ENCODE results near the gene WDR45B. TPM values are rescaled to one million over a fixed set of nuclear protein-coding genes. Genes with fewer than 3 reads are reported as not detected.
"Not testable (repeated sequence)": the region's sequence is repeated elsewhere in the genome, so short reads cannot be mapped to it uniquely, and the experiment has no call there.

The WDR45B gene
- total and polyA plus RNA-seq, 8 donors, result 28.3 to 63.2 (median 46.9) TPM

DNA sequence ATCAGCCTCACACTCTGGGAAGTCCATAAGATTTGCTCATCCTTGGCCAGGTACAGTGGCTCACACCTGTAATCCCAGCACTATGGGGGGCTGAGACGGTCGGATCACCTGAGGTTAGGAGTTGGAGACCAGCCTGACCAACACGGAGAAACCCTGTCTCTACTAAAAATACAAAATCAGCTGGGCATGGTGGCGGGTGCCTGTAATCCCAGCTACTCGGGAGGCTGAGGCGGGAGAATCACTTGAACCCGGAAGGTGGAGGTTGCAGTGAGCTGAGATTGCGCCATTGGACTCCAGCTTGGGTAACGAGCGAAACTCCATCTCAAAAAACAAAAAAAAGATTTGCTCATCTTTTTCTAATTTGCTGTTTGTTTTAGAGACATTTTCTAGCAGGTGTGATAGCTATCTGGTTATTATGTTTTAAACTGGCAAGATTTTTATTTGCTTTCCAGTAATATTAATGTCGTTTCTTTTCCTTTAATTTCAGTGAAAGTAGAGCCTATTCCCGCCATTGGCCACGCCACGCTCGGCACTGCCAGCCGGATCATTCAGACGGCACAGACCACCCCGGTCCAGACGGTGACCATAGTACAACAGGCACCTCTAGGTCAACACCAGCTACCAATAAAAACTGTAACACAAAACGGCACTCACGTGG, 61.5 kb downstream of the WDR45B start:
- TF ChIP-seq, protein P1, sequence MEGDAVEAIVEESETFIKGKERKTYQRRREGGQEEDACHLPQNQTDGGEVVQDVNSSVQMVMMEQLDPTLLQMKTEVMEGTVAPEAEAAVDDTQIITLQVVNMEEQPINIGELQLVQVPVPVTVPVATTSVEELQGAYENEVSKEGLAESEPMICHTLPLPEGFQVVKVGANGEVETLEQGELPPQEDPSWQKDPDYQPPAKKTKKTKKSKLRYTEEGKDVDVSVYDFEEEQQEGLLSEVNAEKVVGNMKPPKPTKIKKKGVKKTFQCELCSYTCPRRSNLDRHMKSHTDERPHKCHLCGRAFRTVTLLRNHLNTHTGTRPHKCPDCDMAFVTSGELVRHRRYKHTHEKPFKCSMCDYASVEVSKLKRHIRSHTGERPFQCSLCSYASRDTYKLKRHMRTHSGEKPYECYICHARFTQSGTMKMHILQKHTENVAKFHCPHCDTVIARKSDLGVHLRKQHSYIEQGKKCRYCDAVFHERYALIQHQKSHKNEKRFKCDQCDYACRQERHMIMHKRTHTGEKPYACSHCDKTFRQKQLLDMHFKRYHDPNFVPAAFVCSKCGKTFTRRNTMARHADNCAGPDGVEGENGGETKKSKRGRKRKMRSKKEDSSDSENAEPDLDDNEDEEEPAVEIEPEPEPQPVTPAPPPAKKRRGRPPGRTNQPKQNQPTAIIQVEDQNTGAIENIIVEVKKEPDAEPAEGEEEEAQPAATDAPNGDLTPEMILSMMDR (IDR thresholded peaks at IDR 0.05), result no peak
- WGBS, 2 donors, result 81 to 87% methylated on average over 21 of the region's 21 CpGs

DNA sequence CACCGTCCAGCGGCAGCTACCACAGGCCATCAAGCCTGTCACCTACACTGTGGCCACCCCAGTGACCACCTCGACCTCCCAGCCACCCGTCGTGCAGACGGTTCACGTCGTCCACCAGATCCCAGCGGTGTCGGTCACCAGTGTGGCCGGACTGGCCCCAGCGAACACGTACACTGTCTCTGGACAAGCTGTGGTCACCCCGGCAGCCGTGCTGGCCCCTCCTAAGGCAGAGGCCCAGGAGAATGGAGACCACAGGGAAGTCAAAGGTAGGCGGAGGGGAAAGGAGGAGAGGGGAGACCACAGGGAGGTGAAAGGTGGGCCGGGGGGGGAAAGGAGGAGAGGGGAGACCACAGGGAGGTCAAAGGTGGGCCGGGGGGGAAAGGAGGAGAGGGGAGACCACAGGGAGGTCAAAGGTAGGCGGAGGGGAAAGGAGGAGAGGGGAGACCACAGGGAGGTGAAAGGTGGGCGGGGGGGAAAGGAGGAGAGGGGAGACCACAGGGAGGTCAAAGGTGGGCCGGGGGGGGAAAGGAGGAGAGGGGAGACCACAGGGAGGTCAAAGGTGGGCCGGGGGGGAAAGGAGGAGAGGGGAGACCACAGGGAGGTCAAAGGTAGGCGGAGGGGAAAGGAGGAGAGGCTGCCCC, 62.2 kb downstream of the WDR45B start:
- H3K9me3 ChIP-seq; ATAC-seq; H3K27me3 ChIP-seq; H3K4me3 ChIP-seq; FAIRE-seq; H3K27ac ChIP-seq; intact Hi-C loops (cut with DNase I); H3K4me1 ChIP-seq: not testable (repeated sequence)
- peaks cover 0 to 11% (median 5%) of the 10 kb centered on the region in 3 donors for H3K36me3 ChIP-seq
- 93 to 95% methylated on average over 23 of the region's 23 CpGs for WGBS, 2 donors
- DNase-seq, result peak in 4 of 6 donors; percentile 61 to 92 (median 74)

More for the DNA sequence above, 61.5 kb downstream of the WDR45B start:
- H3K4me3 ChIP-seq, result no peak overlapping the region
- DNase-seq (no peak), FAIRE-seq (no peak), ATAC-seq (no peak)
- no peaks in the 10 kb centered on the region for H3K9me3 ChIP-seq
- H3K27ac ChIP-seq, result no peak overlapping the region
- H3K4me1 ChIP-seq, result no peaks in the 10 kb centered on the region
- peaks cover 0 to 11% (median 5%) of the 10 kb centered on the region in 3 donors for H3K36me3 ChIP-seq
- intact Hi-C loops (cut with DNase I), result no loop called here
- no peaks in the 10 kb centered on the region for H3K27me3 ChIP-seq

DNA sequence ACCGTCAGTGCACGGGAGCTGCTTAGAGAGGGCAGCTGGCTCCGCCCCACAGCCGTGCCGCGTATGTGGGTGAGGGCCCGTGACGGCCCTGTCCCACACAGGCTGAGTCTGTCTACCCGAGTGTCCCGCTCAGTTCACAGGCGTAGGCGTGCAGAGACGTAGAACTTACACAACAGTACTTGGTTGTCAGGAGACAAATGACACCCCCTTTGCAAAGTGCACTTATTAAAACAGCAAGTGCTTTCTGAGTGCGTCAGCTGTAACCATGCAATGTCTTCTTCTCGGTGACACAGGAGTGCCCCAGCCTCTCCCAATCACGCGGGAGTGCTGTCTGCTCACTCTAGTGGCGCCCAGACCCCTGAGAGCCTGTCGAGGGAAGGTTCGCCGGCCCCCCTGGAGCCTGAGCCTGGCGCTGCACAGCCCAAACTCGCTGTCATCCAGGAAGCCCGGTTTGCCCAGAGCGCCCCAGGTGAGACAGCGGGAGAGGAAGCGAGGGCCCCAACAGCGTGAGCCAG, 64.5 kb downstream of the WDR45B start:
- TF ChIP-seq, protein P1 (IDR thresholded peaks at IDR 0.05), result no peak
- Histone ChIP-seq H3K9me3 (no peaks in the 10 kb centered on the region), H3K36me3 (peaks cover 0 to 11% (median 5%) of the 10 kb centered on the region in 3 donors), H3K27me3 (no peaks in the 10 kb centered on the region), H3K27ac (no peak overlapping the region), H3K4me1 (no peaks in the 10 kb centered on the region), H3K4me3 (no peak overlapping the region)
- ATAC-seq, result peak in 2 of 4 donors; percentile 21 to 41
- no peak for FAIRE-seq
- 92 to 93% methylated on average over 28 of the region's 28 CpGs for WGBS, 2 donors
- no peak for DNase-seq
- intact Hi-C loops (cut with DNase I), result no loop called here

DNA sequence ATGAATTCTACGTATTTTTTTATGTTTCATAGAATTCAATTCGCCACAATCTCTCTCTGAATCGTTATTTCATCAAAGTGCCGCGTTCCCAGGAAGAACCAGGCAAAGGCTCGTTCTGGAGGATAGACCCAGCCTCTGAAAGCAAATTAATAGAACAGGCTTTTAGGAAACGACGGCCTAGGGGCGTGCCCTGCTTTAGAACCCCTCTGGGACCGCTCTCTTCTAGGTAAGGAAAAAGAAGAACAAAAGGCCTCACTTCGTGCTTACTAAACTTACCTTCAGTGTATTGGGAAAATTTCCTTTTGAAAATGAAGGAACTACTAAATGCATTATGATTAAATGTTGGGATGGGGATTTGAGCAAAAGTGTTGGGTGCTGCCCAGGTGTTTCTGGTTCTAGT, 65.5 kb downstream of the WDR45B start:
- no peak for ATAC-seq
- Histone ChIP-seq H3K27me3 (no peaks in the 10 kb centered on the region), H3K36me3 (peaks cover 0 to 11% (median 5%) of the 10 kb centered on the region in 3 donors), H3K9me3 (no peaks in the 10 kb centered on the region), H3K4me1 (no peaks in the 10 kb centered on the region), H3K4me3 (no peak overlapping the region), H3K27ac (no peak overlapping the region)
- 92 to 94% methylated on average over 11 of the region's 11 CpGs for WGBS, 2 donors
- TF ChIP-seq, protein P1 (IDR thresholded peaks at IDR 0.05), result no peak
- intact Hi-C loops (cut with DNase I), result no loop called here
- FAIRE-seq, result no peak
- DNase-seq, result no peak

DNA sequence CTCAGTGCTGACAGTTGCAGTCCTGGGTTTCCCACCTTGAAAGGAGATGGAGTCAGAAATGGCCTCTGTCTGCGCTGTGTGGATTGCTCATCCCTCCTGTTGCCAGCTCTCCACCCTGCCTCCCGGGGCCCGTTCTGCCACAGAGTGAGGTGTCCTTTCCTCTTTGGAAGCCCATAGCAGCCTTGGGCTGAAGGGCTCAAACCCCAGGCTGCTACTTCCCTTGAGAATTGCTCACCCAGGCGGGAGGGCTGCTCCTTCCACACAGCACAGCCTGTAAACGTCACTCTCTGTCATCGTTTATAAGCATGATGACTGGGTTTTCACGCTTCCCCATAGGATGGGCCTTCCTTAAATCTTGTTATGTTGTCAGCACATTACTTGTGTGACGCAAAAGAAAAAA, 66.0 kb downstream of the WDR45B start:
- Histone ChIP-seq H3K9me3 (no peaks in the 10 kb centered on the region), H3K27me3 (no peaks in the 10 kb centered on the region), H3K4me1 (no peaks in the 10 kb centered on the region), H3K36me3 (peaks cover 0 to 12% (median 0%) of the 10 kb centered on the region in 3 donors), H3K4me3 (no peak overlapping the region), H3K27ac (no peak overlapping the region)
- DNase-seq, result no peak
- ATAC-seq, result peak in 1 of 4 donors; percentile 8
- intact Hi-C loops (cut with DNase I), result no loop called here
- no peak for FAIRE-seq
- WGBS, 2 donors, result 92 to 93% methylated on average over 8 of the region's 8 CpGs
- TF ChIP-seq, protein P1 (IDR thresholded peaks at IDR 0.05), result no peak

DNA sequence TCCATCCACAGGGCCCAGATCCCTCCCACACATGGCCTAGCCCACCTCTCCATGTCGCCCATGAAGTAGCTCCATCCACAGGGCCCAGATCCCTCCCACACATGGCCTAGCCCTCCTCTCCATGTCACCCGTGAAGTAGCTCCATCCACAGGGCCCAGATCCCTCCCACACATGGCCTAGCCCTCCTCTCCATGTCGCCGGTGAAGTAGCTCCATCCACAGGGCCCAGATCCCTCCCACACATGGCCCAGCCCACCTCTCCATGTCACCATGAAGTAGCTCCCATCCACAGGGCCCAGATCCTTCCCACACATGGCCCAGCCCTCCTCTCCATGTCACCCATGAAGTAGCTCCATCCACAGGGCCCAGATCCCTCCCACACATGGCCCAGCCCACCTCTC, 68.3 kb downstream of the WDR45B start:
- 86 to 91% methylated on average over 3 to 4 of the region's 4 CpGs for WGBS, 2 donors
- intact Hi-C loops (cut with DNase I); DNase-seq; H3K9me3 ChIP-seq; FAIRE-seq; H3K4me3 ChIP-seq; H3K27me3 ChIP-seq; H3K4me1 ChIP-seq; H3K27ac ChIP-seq; H3K36me3 ChIP-seq; ATAC-seq: not testable (repeated sequence)
